SK-N-SH (cell line): ENCODE data around the gene OTOA.

Experiments used
- ELF1 ChIP-seq: IDR thresholded peaks from 2 replicates; pipeline ENCODE4 v1.4.0; 2012
- EP300 ChIP-seq, 2 experiments: IDR thresholded peaks; 2 replicates each; pipeline versions ENCODE4 v1.4.0 to v1.6.1; 2012; ENCODE audit warnings: borderline replicate concordance in 1 of 2, low read depth in 1 of 2, low read length in 1 of 2
- GABPA ChIP-seq: IDR thresholded peaks from 2 replicates; pipeline ENCODE4 v1.4.0; 2012; ENCODE audit warnings: low read depth, mild to moderate bottlenecking
- MEF2A ChIP-seq: IDR thresholded peaks from 2 replicates; pipeline ENCODE4 v1.4.0; 2012; ENCODE audit warnings: low read depth, borderline replicate concordance
- NFIC ChIP-seq: IDR thresholded peaks from 2 replicates; pipeline ENCODE4 v1.4.0; 2012; ENCODE audit warnings: borderline replicate concordance
- POLR2AphosphoS5 ChIP-seq: IDR thresholded peaks from 2 replicates; pipeline ENCODE4 v1.6.1; 2012; ENCODE audit warnings: low read depth, low read length
- RAD21 ChIP-seq: IDR thresholded peaks from 2 replicates; pipeline ENCODE4 v1.6.1; 2012; ENCODE audit warnings: mild to moderate bottlenecking, low read length
- RFX5 ChIP-seq: IDR thresholded peaks from 2 replicates; pipeline ENCODE4 v1.6.1; 2012; ENCODE audit warnings: mild to moderate bottlenecking, improper control_type of control experiment, low read length
- TAF1 ChIP-seq: IDR thresholded peaks from 2 replicates; pipeline ENCODE4 v1.6.1; 2012; ENCODE audit warnings: low read depth, mild to moderate bottlenecking, low read length, moderate library complexity, borderline replicate concordance
- YY1 ChIP-seq: IDR thresholded peaks from 2 replicates; pipeline ENCODE4 v1.4.0; 2012; ENCODE audit warnings: low read depth, mild to moderate bottlenecking
- TF ChIP-seq, protein P1 (sequence below): fragments of 200-600 bp; sonication (generic); IDR thresholded peaks from 2 replicates; pipeline ENCODE4 v1.6.1; 2017; ENCODE audit warnings: antibody characterized with exemption, mild to moderate bottlenecking, moderate library complexity
- TF ChIP-seq, protein P2 (sequence below): fragments of 150-350 bp; IDR thresholded peaks from 2 replicates; pipeline ENCODE4 v1.6.1; 2017; ENCODE audit warnings: antibody characterized with exemption, low read length, low read depth, borderline replicate concordance
- TF ChIP-seq, protein P3 (sequence below): IDR thresholded peaks from 2 replicates; pipeline ENCODE4 v1.6.1; 2012; ENCODE audit warnings: mild to moderate bottlenecking, low read depth, low read length, moderate library complexity

DNA sequence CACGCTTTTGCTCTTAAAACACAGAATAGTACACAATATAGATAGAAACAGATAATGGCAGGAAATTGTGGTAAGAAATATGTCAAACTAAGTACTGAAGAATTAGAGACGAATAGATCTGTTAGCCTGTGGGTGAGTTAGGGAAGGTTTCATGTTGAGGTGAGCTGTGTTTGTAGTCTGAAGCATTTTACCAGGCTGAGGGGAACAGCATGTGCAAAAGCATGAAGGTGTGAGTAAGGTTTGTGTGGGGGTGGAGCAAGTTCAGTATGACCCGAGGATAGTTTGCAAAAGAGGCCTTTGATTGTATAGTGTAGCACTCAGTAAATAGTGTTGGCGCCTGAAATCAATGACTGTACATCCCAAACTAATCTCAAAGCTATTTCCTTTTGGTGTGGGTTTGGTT, 25.2 kb upstream of the OTOA start:
- TF ChIP-seq, protein P1, sequence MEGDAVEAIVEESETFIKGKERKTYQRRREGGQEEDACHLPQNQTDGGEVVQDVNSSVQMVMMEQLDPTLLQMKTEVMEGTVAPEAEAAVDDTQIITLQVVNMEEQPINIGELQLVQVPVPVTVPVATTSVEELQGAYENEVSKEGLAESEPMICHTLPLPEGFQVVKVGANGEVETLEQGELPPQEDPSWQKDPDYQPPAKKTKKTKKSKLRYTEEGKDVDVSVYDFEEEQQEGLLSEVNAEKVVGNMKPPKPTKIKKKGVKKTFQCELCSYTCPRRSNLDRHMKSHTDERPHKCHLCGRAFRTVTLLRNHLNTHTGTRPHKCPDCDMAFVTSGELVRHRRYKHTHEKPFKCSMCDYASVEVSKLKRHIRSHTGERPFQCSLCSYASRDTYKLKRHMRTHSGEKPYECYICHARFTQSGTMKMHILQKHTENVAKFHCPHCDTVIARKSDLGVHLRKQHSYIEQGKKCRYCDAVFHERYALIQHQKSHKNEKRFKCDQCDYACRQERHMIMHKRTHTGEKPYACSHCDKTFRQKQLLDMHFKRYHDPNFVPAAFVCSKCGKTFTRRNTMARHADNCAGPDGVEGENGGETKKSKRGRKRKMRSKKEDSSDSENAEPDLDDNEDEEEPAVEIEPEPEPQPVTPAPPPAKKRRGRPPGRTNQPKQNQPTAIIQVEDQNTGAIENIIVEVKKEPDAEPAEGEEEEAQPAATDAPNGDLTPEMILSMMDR, result no peak
- TF ChIP-seq GABPA, result no peak
- TF ChIP-seq, protein P2, sequence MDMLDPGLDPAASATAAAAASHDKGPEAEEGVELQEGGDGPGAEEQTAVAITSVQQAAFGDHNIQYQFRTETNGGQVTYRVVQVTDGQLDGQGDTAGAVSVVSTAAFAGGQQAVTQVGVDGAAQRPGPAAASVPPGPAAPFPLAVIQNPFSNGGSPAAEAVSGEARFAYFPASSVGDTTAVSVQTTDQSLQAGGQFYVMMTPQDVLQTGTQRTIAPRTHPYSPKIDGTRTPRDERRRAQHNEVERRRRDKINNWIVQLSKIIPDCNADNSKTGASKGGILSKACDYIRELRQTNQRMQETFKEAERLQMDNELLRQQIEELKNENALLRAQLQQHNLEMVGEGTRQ, result no peak
- no peak for TF ChIP-seq ELF1
- no peak for TF ChIP-seq RFX5
- TF ChIP-seq NFIC, result no peak
- TF ChIP-seq TAF1, result no peak
- no peak for TF ChIP-seq RAD21
- TF ChIP-seq MEF2A, result no peak
- TF ChIP-seq YY1, result no peak
- TF ChIP-seq, protein P3, sequence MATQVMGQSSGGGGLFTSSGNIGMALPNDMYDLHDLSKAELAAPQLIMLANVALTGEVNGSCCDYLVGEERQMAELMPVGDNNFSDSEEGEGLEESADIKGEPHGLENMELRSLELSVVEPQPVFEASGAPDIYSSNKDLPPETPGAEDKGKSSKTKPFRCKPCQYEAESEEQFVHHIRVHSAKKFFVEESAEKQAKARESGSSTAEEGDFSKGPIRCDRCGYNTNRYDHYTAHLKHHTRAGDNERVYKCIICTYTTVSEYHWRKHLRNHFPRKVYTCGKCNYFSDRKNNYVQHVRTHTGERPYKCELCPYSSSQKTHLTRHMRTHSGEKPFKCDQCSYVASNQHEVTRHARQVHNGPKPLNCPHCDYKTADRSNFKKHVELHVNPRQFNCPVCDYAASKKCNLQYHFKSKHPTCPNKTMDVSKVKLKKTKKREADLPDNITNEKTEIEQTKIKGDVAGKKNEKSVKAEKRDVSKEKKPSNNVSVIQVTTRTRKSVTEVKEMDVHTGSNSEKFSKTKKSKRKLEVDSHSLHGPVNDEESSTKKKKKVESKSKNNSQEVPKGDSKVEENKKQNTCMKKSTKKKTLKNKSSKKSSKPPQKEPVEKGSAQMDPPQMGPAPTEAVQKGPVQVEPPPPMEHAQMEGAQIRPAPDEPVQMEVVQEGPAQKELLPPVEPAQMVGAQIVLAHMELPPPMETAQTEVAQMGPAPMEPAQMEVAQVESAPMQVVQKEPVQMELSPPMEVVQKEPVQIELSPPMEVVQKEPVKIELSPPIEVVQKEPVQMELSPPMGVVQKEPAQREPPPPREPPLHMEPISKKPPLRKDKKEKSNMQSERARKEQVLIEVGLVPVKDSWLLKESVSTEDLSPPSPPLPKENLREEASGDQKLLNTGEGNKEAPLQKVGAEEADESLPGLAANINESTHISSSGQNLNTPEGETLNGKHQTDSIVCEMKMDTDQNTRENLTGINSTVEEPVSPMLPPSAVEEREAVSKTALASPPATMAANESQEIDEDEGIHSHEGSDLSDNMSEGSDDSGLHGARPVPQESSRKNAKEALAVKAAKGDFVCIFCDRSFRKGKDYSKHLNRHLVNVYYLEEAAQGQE, result no peak
- no peak for TF ChIP-seq POLR2AphosphoS5
- no peak for TF ChIP-seq EP300 (IDR thresholded peaks at IDR 0.05; ENCODE audit: borderline replicate concordance in 1 of 2, low read depth in 1 of 2, low read length in 1 of 2)
